GM19239 (cell line): ENCODE measurements around the gene PDE8B.

Experiments
- DNase-seq: peaks from one replicate; pipeline ENCODE4 v3.0.0; 2011; ENCODE audit warnings: low spot score; ENCODE audit not compliant: insufficient read length
- FAIRE-seq: peaks from 2 replicates; lab custom pipeline; 2011; peaks lifted over from hg19 to GRCh38; lab: Jason Lieb, UNC

PDE8B gene

GRCh38 chr5:77389746-77390145 is 179.3 kb downstream of the PDE8B start:
- DNase-seq (no peak), FAIRE-seq (no peak)

- no peak for DNase-seq
- no peak for FAIRE-seq
Observed at GRCh38 chr5:77390221-77390620, 179.7 kb downstream of the PDE8B start.

- FAIRE-seq, result no peak
- no peak for DNase-seq
Observed at GRCh38 chr5:77390795-77391194, 180.3 kb downstream of the PDE8B start.

GRCh38 chr5:77391240-77391765 is 180.8 kb downstream of the PDE8B start:
- DNase-seq (no peak), FAIRE-seq (no peak)

- no peak for DNase-seq
- FAIRE-seq, result no peak
Observed at GRCh38 chr5:77394064-77394715, 183.7 kb downstream of the PDE8B start.

GRCh38 chr5:77396017-77396416 is 185.5 kb downstream of the PDE8B start:
- DNase-seq (no peak), FAIRE-seq (peak; percentile 35)

GRCh38 chr5:77397686-77398292 is 187.3 kb downstream of the PDE8B start:
- DNase-seq, result no peak
- FAIRE-seq, result no peak

- FAIRE-seq (no peak), DNase-seq (no peak)
Observed at GRCh38 chr5:77398458-77398857, 188.0 kb downstream of the PDE8B start.

GRCh38 chr5:77398896-77399295 is 188.4 kb downstream of the PDE8B start:
- no peak for FAIRE-seq
- DNase-seq, result no peak

GRCh38 chr5:77400645-77401044 is 190.2 kb downstream of the PDE8B start:
- no peak for DNase-seq
- FAIRE-seq, result no peak

GRCh38 chr5:77402796-77403195 is 192.3 kb downstream of the PDE8B start:
- no peak for DNase-seq
- FAIRE-seq, result no peak

GRCh38 chr5:77407152-77407551 is 196.7 kb downstream of the PDE8B start:
- no peak for FAIRE-seq
- no peak for DNase-seq

GRCh38 chr5:77409870-77410621 is 199.6 kb downstream of the PDE8B start:
- no peak for DNase-seq
- no peak for FAIRE-seq

- FAIRE-seq (no peak), DNase-seq (no peak)
Observed at GRCh38 chr5:77413049-77413448, 202.6 kb downstream of the PDE8B start.

- DNase-seq, result no peak
- FAIRE-seq, result no peak
Observed at GRCh38 chr5:77418162-77418561, 207.7 kb downstream of the PDE8B start.

GRCh38 chr5:77418601-77419581 is 208.4 kb downstream of the PDE8B start:
- DNase-seq (no peak), FAIRE-seq (no peak)

- DNase-seq, result no peak
- no peak for FAIRE-seq
Observed at GRCh38 chr5:77419644-77420582, 209.4 kb downstream of the PDE8B start.

GRCh38 chr5:77420940-77421339 is 210.5 kb downstream of the PDE8B start:
- no peak for FAIRE-seq
- no peak for DNase-seq
